COLO668 (cell line): ENCODE data around the gene FRMD4A.
"Not testable (repeated sequence)": the region's sequence is repeated elsewhere in the genome, so short reads cannot be mapped to it uniquely, and the experiment has no call there.

Source experiments
- DNase-seq: peaks from one replicate; lab custom pipeline; 2025; ENCODE audit not compliant: unreplicated experiment; lab: John Stamatoyannopoulos, UW

Gene FRMD4A

GRCh38 chr10:13956826-13957225 is 373.9 kb downstream of the FRMD4A start:
- no peak for DNase-seq

DNA sequence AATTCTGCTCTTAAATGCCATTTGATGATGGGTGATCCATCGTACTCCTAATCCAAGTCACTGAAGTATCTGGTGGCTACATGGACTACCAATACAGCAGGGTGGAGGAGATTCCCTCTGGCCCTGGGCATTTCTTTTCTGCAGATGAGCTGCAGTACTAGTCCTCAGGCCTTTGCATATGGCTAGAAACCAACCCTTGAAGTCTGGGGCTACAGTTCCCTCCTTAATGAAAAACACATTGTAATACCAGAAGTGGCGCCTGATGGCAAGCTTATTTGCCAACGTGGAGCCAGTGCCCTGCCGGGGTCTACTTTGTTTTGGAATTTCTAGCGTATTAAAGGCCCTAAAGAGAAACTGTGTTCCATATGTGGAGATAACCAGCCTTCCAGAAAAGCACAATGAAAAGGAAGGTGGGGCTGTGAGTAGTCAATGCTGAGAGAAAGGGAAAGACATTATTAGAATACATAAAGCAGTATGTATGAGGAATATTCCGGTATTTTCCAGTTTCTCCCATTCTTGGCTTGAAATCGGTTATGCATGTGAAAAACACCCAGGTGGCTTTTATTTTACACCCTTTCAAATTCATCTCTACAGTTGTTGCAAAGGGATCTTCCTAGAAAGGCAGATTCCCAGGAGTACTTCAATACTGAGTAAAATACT is 375.2 kb downstream of the FRMD4A start:
- no peak for DNase-seq

- not testable (repeated sequence) for DNase-seq
Measured at GRCh38 chr10:13954195-13954594, 376.5 kb downstream of the FRMD4A start.

GRCh38 chr10:13953371-13953770 is 377.4 kb downstream of the FRMD4A start:
- no peak for DNase-seq

- DNase-seq = no peak
Measured at GRCh38 chr10:13950543-13950939, 380.2 kb downstream of the FRMD4A start.

DNA sequence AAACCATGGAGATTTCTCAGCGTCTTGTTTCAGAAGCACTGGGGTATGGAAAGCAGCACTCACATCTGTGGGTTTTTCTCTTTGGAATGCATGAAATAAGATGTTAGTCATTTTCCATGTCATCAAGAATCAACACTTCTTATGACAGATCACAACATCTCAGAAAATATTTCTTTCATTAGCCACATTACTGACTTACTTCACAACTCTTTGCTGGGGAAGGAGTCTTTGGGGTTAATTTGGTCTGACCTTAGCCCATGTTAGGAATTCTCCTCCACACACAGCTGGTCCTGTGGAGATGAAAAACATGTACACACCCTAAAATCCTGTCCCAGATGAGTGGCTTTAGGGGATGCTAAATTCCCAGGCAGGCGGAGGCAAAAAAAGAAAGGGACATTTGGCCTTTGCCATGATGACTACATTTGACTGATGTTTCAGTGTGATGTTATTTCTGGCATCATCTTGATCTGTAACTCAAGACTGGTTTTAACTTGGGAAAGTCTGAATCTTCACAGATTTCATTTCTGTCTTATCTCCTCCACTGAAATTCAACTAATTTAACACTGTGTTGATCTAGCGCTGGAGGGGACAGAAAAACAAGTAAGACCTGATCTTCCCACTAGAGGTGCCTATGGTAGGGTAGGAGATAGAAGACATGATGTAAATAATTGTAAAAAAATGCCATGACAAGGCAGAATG is 380.7 kb downstream of the FRMD4A start:
- no peak for DNase-seq

DNA sequence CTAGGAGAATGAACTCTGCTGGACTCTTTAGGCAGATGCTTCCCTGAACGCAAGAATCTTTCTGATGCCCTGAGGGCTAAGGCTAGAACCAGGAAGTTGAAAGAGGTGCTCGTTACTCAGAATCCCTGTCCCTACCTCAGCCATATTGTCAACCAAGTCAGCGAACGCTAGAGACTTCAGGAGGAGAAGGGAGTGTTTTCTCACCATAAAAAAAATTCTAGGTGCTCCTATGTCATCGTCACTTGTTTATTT is 384.6 kb downstream of the FRMD4A start:
- DNase-seq = no peak

DNA sequence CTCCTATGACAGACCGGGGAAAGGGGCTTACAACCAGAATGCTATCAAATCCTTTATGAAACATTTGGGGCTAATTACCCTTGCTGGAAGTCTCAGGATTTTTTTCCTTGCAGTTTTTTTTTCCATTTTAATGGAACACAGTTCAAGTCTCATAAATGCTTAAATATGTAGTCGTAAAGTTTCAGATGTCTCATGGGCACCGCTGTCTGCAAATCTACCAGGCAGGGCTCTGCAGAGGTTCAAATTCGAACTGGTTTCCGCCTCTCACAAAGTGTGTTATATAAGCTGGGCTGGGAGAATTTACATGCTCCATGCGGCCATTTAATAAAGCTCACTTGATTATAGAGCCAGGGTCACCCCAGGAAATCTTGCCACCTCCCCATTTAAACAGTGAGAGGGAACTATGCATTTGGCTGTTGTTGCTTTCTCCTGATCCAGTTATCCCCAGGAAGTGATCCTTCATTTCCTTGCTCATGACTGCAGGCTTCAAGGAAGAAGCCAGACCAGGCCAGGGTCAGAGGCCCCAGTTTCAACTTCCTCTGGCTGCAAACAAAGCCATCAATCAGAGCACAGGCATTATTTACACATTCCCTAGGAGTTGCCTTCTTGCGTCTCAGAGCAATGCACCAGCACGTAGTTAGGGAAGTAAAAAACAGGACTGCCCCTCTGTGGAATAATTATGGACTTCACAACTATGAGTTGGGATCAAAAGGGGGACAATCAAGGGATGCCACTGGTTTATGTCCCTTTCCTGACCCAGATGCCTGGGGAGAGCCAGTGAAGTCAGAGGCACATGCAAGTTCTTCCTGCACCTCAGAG is 385.1 kb downstream of the FRMD4A start:
- DNase-seq = no peak

GRCh38 chr10:13944823-13945222 is 385.9 kb downstream of the FRMD4A start:
- DNase-seq = no peak

DNA sequence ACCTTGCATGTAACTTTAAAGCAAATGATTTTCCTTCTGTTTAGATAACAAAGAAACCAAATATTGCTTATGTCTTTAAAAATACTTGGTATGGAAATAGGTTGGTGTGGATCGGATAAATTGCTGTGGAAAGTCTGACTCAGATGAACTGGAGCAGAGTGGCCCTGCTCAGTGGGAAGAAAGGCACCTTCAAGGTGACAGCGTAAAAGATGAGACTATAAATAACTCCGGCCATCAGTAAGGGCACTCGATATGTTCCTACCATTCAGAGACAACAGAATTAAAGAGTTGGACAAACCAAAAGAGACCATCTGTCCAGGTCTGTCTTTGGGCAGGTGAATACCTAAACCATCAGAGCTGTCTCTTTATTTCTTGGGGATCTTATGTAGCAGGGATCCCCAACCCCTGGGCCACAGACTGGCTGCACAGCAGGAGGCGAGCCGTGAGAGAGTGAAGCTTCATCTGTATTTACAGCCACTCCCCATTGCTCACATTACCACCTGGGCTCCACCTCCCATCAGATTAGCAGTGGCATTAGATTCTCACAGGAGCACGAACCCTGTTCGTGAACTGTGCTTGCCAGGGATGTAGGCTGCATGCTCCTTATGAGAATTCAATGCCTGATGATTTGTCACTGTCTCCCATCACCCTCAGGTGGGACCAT is 386.9 kb downstream of the FRMD4A start:
- DNase-seq = no peak

DNA sequence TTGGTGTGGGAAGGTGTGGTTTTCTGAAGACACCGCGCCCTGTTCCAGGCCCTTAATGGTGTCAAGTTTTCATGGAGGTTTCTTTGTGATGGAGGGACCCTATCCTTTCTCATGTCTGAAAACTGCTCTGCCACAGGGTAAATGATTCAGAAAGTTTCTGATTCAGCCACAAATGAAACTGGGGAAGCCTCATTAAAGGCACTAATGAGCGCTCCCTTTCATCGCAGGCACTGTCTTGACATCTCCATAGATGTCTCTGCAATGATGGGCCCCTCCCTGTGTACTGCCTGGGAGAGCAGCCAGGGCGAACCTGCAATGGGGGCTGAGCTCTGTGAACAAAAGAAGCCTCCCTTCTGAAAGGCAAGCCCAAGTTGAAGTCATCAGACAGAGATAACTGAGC is 388.7 kb downstream of the FRMD4A start:
- no peak for DNase-seq

- no peak for DNase-seq
Measured at GRCh38 chr10:13939391-13939790, 391.3 kb downstream of the FRMD4A start.

- DNase-seq = no peak
Measured at GRCh38 chr10:13938950-13939349, 391.8 kb downstream of the FRMD4A start.

GRCh38 chr10:13936826-13937225 is 393.9 kb downstream of the FRMD4A start:
- DNase-seq = no peak

DNA sequence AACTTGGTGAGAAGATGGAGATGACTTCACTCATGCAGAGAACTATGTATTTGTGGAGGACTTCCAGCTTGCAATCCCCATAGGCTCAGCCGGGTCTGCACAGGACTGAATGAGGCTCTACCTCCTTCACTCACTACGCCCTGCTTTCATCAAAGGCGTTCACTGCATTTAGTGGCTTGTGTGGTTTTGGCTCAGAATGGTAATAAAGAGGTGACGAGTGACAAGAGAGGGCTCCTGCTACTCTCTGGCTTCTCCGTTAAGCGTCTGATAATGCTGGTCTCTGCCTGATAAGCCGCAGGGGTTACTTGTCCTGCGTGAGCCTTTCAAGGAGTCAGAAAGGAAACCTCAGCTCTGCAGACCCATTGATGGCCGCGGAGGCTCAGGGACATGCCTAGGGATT is 400.6 kb downstream of the FRMD4A start:
- DNase-seq = no peak

- DNase-seq = no peak
Measured at GRCh38 chr10:13928451-13928850, 402.3 kb downstream of the FRMD4A start.

GRCh38 chr10:13925971-13926780 is 404.5 kb downstream of the FRMD4A start:
- DNase-seq = no peak

GRCh38 chr10:13924040-13924725 is 406.5 kb downstream of the FRMD4A start:
- DNase-seq = no peak

DNA sequence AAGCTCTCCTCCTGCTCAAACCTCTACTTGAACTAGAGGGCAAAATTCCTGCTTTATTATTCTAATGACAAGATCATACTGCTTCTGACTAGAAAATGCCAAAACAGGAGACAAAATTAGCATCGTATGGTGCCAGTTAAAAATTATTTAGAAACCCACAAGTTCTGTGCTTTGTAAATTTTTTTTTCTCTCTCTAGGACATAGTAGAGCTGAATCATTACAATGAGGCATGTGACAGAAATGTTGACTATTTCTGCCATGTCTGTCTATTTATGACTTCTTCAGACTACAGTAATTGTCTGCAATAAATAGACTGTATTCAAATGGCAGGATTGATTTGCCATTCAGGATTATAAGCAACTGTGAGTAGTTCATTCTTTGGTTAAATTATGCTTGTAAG is 408.1 kb downstream of the FRMD4A start:
- DNase-seq = no peak

- no peak for DNase-seq
Measured at GRCh38 chr10:13921941-13922340, 408.8 kb downstream of the FRMD4A start.
